Measurements from ENCODE around the gene DYRK1A. TPM values are rescaled to one million over a fixed set of nuclear protein-coding genes. Genes with fewer than 3 reads are reported as not detected.

The DYRK1A gene
- total RNA-seq, 2 donors from 2014 or later = 83.5 to 90.1 TPM

DNA sequence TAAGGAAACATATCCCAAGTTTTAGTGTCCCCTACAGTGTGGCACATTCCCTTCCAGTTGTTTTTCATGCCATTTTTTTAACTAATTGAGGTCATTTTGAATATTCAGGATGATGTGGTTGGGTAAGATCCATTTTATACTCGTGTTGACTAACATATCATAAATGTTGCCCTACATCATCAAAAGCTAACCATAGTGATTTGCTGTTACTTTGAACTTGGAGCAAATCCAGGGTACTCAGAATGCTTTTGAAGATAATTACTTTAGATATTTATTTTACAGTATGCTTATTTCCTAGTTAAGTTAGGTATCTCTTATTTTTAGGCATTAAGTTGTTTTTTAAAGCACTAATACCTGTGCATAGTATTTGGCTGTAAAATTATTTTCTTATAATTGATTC, 57.8 kb downstream of the DYRK1A start:
- ATAC-seq (no peak), DNase-seq (ENCODE audit: low spot score) (no peak)
- no peaks in the 10 kb centered on the region for H3K9me3 Mint-ChIP-seq
- no peaks in the 10 kb centered on the region for H3K27me3 Mint-ChIP-seq
- peaks cover 37 to 39% of the 10 kb centered on the region in 2 donors for H3K4me1 Mint-ChIP-seq (ENCODE audit: low read depth in 2 of 2)
- H3K27ac Mint-ChIP-seq = no peak overlapping the region
- H3K36me3 Mint-ChIP-seq = peaks cover 10% of the 10 kb centered on the region
- H3K4me3 Mint-ChIP-seq = no peak overlapping the region

DNA sequence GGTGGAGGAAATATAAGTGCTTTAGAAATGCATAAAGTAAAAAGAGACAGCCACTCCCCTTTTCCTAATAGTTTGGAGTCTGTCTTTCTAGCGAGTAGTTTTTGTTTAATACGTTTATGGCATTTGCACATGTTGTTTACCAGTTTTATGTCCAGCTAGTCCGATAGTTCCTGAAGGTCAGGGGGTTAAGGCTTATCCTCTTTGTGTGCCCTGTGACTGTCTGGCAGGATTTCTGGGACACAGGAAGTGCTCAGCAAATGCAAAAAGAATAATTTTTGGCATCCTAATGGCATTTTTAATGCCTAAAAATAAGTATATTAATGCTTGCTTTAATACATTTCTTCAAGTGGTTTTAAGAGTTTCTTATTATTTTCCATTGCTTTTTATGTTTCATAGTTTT, 58.4 kb downstream of the DYRK1A start:
- Mint-ChIP-seq H3K27me3 (no peaks in the 10 kb centered on the region), H3K36me3 (peaks cover 10% of the 10 kb centered on the region), H3K9me3 (no peaks in the 10 kb centered on the region), H3K4me3 (no peak overlapping the region), H3K27ac (no peak overlapping the region), H3K4me1 (ENCODE audit: low read depth in 2 of 2) (peaks cover 35 to 38% of the 10 kb centered on the region in 2 donors)
- ATAC-seq (no peak), DNase-seq (ENCODE audit: low spot score) (no peak)

DNA sequence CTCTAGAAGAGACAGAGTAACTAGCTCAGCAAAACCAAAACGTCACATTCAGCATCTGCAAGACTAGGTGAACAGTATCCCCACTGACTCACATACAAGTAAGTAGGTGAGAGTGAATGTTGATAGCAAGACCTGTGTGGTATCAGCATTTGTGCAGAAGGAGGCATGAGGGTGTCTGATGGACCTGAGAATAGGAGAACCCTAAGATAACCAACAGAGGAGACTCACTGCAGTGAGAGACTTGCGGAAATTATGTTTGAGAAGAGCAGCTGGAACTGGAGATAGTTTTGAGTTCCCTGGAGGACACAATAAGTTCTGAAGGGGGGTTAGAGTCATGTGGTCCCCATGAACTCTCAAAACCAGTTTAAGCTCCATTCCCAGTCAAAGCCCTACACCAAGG, 59.1 kb downstream of the DYRK1A start:
- no peaks in the 10 kb centered on the region for H3K27me3 Mint-ChIP-seq
- H3K9me3 Mint-ChIP-seq = no peaks in the 10 kb centered on the region
- DNase-seq (ENCODE audit: low spot score) (no peak), ATAC-seq (no peak)
- H3K27ac Mint-ChIP-seq = peak overlapping the region in 1 of 2 donors; percentile 2
- peaks cover 37 to 38% of the 10 kb centered on the region in 2 donors for H3K4me1 Mint-ChIP-seq (ENCODE audit: low read depth in 2 of 2)
- H3K4me3 Mint-ChIP-seq = no peak overlapping the region
- peaks cover 10% of the 10 kb centered on the region for H3K36me3 Mint-ChIP-seq

DNA sequence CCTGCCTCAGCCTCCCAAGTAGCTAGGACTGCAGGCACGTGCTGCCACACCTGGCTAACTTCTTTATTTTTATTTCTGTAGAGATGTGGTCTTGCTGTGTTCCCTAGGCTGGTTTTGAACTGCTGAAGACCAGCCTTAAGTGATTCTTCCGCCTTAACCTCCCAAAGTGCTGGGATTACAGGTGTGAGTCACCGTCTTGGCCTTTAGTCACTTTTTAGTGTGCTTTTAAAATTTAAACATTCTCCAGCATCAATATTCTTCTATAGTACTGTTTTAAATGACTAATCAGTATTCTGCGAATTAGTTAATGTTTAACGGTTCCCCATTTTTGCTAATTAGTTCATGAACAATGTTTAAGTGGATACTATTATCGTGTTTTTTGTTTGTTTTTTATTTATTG, 60.6 kb downstream of the DYRK1A start:
- Mint-ChIP-seq H3K4me3 (no peak overlapping the region), H3K9me3 (no peaks in the 10 kb centered on the region), H3K27ac (no peak overlapping the region), H3K27me3 (no peaks in the 10 kb centered on the region), H3K36me3 (peaks cover 10% of the 10 kb centered on the region), H3K4me1 (ENCODE audit: low read depth in 2 of 2) (peaks cover 48 to 50% of the 10 kb centered on the region in 2 donors)
- ATAC-seq (no peak), DNase-seq (ENCODE audit: low spot score) (no peak)

DNA sequence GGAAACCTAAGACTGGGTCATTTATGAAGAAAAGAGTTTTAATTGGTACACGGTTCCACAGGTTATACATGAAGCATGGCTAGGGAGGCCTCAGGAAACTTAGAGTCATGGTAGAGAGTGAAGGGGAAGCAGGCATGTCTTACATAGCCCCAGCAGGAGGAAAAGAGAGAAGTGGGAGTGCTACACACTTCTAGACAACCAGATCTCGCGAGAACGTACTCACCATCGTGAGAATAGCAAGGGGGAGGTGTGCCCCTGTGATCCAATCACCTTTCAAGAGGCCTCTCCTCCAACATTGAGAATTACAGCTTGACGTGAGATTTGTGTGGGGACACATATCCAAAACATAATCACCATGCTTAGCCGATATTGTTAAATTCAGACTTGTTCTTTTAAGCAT, 62.8 kb downstream of the DYRK1A start:
- Mint-ChIP-seq H3K4me3 (no peak overlapping the region), H3K27ac (peak overlapping the region in 1 of 2 donors; percentile 37), H3K36me3 (peaks cover 10% of the 10 kb centered on the region), H3K9me3 (no peaks in the 10 kb centered on the region), H3K4me1 (ENCODE audit: low read depth in 2 of 2) (peaks cover 51 to 53% of the 10 kb centered on the region in 2 donors), H3K27me3 (no peaks in the 10 kb centered on the region)
- ATAC-seq (no peak), DNase-seq (ENCODE audit: low spot score) (no peak)

DNA sequence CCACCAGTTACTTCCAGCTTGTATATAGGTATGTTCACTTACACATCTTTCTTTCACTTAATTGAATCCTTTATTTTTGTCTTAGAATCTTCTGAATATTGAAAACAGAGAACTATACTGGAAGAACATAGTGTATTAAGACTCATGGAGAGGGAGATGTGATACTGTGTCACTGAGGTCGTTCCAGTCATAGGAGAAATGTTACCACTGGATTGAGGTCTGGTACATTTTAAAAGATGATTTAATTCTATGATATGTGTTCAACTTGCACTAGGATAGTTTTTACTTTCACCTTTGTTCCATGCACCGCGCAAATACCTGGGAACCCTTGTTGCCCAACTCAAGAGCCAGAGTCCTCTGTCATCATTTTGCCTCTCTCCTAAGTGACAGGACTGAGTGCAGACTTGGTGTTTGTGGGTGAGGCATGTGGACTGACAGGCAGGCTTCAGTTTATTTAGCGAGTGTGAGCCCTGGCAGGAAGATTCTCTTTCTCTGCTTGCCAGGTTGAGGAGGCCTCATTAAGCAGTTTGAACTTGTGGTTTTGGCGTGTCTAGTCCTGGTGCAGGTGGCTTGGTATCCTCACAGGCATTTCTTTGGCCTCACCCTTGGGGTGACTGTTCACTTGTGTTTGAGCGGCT, 63.7 kb downstream of the DYRK1A start:
- no peaks in the 10 kb centered on the region for H3K9me3 Mint-ChIP-seq
- peaks cover 10% of the 10 kb centered on the region for H3K36me3 Mint-ChIP-seq
- H3K4me1 Mint-ChIP-seq (ENCODE audit: low read depth in 2 of 2) = peaks cover 51 to 53% of the 10 kb centered on the region in 2 donors
- no peak for ATAC-seq
- no peaks in the 10 kb centered on the region for H3K27me3 Mint-ChIP-seq
- no peak overlapping the region for H3K4me3 Mint-ChIP-seq
- H3K27ac Mint-ChIP-seq = peak overlapping the region; percentile 49 to 82
- no peak for DNase-seq (ENCODE audit: low spot score)

DNA sequence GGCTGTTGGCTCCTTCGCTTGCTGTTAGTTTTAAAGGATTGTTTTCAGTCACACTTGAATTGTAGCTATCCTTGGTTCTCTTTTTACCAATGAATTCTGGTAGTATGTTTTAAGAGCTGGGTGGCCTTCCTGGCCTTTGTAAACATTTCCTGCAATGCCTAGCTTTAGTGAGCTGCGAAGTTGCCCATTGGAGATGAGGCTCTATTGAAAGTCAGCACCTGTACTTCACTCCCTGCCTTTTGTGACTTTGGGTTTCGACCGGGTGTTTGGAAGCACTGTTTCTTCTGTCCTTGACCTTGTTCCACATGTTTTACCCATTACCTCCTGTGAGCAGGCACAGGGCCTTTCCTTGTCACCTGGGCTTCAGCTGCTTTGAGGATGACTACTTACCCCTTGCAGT, 64.7 kb downstream of the DYRK1A start:
- Mint-ChIP-seq H3K36me3 (peaks cover 2% of the 10 kb centered on the region), H3K27me3 (no peaks in the 10 kb centered on the region), H3K4me3 (no peak overlapping the region), H3K4me1 (ENCODE audit: low read depth in 2 of 2) (peaks cover 43 to 45% of the 10 kb centered on the region in 2 donors), H3K9me3 (no peaks in the 10 kb centered on the region), H3K27ac (peak overlapping the region; percentile 49 to 82)
- ATAC-seq (no peak), DNase-seq (ENCODE audit: low spot score) (no peak)

DNA sequence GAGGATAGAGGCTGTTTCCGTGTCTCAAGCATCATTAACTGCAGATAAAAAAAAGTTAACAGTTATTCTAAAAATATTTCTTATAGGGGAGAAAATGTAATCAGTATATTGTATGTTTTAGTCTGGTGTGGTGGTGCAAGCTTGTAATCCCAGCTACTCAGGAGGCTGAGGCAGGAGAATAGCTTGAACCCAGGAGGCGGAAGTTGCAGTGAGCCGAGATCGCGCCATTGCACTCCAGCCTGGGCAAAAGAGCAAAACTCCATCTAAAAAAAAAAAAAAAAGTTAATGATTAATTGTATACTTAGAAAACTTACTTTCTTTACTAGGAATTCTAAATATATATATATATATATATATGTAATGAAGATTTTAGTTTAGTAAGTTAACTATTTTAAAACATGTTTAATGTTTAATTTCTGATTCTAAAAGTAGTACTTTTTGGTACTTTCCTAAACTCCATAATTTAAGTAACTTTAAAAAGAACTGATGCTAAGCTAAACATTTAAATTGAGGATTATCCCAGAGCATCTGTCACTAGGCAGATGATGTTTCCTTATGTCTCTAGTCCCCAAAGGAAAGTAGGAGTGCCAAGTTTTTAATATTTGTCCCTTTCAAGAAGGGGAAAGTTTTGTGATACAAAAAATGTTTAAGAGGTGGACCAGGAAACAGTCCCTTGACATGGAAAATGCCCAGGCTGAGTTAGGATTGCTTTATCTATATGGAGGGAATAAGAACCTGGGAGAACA, 66.3 kb downstream of the DYRK1A start:
- Mint-ChIP-seq H3K27ac (peak overlapping the region in 1 of 2 donors; percentile 82), H3K4me3 (no peak overlapping the region), H3K27me3 (no peaks in the 10 kb centered on the region), H3K9me3 (no peaks in the 10 kb centered on the region), H3K36me3 (no peaks in the 10 kb centered on the region), H3K4me1 (ENCODE audit: low read depth in 2 of 2) (peaks cover 44 to 48% of the 10 kb centered on the region in 2 donors)
- no peak for ATAC-seq
- DNase-seq (ENCODE audit: low spot score) = no peak

DNA sequence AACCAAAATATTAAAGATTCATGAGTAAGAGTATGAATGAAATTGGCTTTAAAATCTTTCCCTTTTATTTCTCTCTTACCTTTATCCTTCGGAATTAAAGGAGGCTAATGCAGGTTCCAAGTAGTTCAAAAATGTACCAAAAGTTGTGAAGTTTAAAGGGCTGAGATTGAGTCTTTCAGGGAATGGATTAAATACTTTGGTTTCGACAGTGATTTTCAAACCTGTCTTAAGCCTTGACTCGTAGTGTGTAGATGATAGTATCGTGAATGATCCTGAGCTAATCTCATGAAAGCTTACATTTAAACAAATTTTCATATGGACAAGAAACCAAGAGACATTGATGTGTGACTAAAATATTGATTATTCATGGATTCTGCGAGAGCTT, 66.9 kb downstream of the DYRK1A start:
- Mint-ChIP-seq H3K36me3 (no peaks in the 10 kb centered on the region), H3K9me3 (no peaks in the 10 kb centered on the region), H3K27me3 (no peaks in the 10 kb centered on the region), H3K4me1 (ENCODE audit: low read depth in 2 of 2) (peaks cover 46 to 54% of the 10 kb centered on the region in 2 donors), H3K4me3 (no peak overlapping the region), H3K27ac (peak overlapping the region in 1 of 2 donors; percentile 52)
- ATAC-seq = no peak
- no peak for DNase-seq (ENCODE audit: low spot score)

DNA sequence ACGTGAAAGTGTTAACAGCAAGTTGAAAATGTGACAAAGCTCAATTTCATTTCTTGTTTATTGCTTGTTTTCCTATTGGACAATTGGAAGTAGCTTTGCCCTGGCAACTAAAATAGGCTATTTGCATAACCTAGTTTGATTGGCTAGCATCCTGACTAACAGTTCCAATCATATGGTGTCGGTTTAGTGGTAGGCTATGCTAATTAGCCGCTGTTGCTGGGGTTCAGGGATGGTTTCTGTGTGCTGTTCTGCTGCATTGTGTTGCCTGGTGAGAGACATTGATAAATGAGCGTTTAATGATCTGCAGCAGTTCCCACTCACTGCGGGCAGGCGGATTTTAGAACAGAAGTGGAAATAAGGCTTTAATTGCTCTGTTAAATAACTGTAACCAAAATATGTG, 68.5 kb downstream of the DYRK1A start:
- no peaks in the 10 kb centered on the region for H3K27me3 Mint-ChIP-seq
- H3K4me3 Mint-ChIP-seq = no peak overlapping the region
- no peak overlapping the region for H3K27ac Mint-ChIP-seq
- peak; percentile 98 to 100 for ATAC-seq
- no peaks in the 10 kb centered on the region for H3K9me3 Mint-ChIP-seq
- H3K36me3 Mint-ChIP-seq = no peaks in the 10 kb centered on the region
- H3K4me1 Mint-ChIP-seq (ENCODE audit: low read depth in 2 of 2) = peaks cover 46 to 58% of the 10 kb centered on the region in 2 donors
- peak; percentile 68 for DNase-seq (ENCODE audit: low spot score)

DNA sequence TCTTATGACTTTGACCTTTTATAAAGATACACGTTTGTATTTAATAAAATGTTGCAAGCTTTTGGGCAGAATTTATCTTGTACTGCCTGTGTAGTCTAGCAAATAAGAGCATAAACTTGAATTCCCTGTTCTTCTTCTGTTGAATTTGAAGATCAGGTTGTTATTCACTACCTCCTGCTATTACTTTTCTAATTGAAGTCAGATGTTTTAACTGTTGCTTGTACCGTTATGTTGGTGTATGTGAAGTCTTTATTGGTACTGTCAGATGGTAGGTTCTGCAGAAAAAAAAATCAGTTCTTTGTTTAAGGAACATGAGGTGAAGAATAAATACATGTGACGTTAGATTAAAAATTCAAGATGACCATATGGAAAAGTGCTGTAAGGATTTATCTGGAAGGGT, 69.1 kb downstream of the DYRK1A start:
- Mint-ChIP-seq H3K27ac (no peak overlapping the region), H3K27me3 (no peaks in the 10 kb centered on the region), H3K36me3 (no peaks in the 10 kb centered on the region), H3K4me1 (ENCODE audit: low read depth in 2 of 2) (peaks cover 44 to 56% of the 10 kb centered on the region in 2 donors), H3K4me3 (no peak overlapping the region), H3K9me3 (no peaks in the 10 kb centered on the region)
- ATAC-seq (no peak), DNase-seq (ENCODE audit: low spot score) (no peak)

DNA sequence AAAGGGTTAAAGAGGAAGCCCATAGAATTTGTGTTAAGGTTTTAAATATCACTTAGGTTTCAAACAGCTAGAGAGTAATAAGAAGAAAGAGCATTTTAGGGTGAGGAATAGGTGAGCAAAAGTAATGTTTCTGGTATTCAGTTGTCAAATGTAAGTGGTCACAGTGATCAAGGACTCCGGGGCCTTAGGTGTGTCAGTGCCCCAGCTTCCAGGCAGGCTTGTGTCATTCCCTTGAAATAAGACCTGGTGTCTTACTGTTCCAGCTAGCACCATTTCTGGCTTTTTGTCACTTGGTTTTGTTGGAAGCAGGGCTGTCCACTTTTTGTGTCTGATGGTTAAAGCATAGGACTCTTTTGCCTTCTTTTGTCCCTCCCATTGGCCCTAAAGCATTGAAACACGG, 69.6 kb downstream of the DYRK1A start:
- no peak overlapping the region for H3K27ac Mint-ChIP-seq
- H3K4me1 Mint-ChIP-seq (ENCODE audit: low read depth in 2 of 2) = peaks cover 44 to 56% of the 10 kb centered on the region in 2 donors
- DNase-seq (ENCODE audit: low spot score) = no peak
- no peaks in the 10 kb centered on the region for H3K27me3 Mint-ChIP-seq
- no peak overlapping the region for H3K4me3 Mint-ChIP-seq
- no peaks in the 10 kb centered on the region for H3K36me3 Mint-ChIP-seq
- H3K9me3 Mint-ChIP-seq = no peaks in the 10 kb centered on the region
- ATAC-seq = no peak

DNA sequence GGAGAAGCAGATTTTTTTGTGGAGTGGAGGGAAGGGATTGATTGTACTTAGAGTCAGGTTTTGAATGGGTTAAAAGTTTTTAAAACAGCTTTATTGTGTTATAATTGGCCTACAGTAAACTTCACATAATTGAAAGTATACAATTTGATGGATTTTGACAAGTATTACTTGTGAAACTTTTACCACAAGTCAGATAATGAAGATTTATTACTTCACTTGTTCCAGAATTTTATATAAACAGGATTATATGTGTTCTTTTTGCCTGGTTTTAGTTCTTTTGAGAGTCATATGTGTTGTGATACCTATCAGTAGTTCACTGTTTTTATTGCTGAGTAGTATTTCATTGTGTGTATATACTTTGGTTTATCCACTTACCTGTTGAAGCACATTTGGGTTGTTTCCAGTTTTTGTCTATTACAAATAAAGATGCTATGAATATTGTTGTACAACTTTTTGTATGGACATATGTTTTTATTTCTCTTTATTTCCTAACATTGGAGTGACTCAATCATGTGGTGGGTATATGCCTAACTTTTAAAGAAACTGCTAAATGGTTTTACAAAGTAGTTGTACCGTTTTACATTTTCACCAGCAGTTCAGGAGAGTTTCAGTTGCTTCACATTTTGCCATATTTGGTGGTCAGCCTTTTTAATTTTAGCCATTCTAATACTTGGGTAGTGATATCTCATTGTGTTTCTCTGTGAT, 71.0 kb downstream of the DYRK1A start:
- Mint-ChIP-seq H3K27ac (peak overlapping the region in 1 of 2 donors; percentile 45), H3K27me3 (no peaks in the 10 kb centered on the region), H3K36me3 (no peaks in the 10 kb centered on the region), H3K9me3 (no peaks in the 10 kb centered on the region), H3K4me3 (no peak overlapping the region), H3K4me1 (ENCODE audit: low read depth in 2 of 2) (peaks cover 50 to 57% of the 10 kb centered on the region in 2 donors)
- no peak for ATAC-seq
- no peak for DNase-seq (ENCODE audit: low spot score)

DNA sequence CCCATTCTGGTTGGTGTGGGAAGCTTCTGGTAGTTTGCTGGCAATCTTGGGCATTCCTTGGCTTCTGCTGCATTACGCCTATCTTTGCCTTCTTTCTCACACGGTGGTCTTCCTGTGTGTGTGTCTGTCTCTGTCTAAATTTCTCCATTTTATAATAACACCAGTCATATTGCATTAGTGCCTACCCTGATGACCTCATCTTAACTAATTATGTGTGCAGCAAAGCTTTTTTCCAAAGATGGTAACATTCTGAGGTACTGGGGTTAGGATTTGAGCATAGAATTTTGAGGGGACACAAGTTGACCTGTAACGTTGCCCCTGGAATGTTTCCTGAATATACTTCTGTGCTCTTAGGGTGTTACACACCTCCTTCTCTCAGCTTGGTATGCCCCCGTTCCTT, 77.1 kb downstream of the DYRK1A start:
- Mint-ChIP-seq H3K4me3 (no peak overlapping the region), H3K4me1 (ENCODE audit: low read depth in 2 of 2) (peaks cover 66% of the 10 kb centered on the region in 2 donors), H3K9me3 (no peaks in the 10 kb centered on the region), H3K27ac (peak overlapping the region in 1 of 2 donors; percentile 36), H3K27me3 (no peaks in the 10 kb centered on the region), H3K36me3 (peaks cover 4% of the 10 kb centered on the region)
- ATAC-seq (no peak), DNase-seq (ENCODE audit: low spot score) (no peak)
